Hematopoietic multipotent progenitor cell treated with erythropoietin and hydrocortisone succinate and interleukin-3 and kit ligand, for 6 days (in vitro differentiated cells): ENCODE results near the gene MICAL1.
A peak's percentile ranks its signal among the peaks of the same experiment; 100 is the strongest.

ENCODE experiments used
- DNase-seq: peaks from one replicate; pipeline ENCODE4 v3.0.0-alpha.2; 2015

The MICAL1 gene

DNA sequence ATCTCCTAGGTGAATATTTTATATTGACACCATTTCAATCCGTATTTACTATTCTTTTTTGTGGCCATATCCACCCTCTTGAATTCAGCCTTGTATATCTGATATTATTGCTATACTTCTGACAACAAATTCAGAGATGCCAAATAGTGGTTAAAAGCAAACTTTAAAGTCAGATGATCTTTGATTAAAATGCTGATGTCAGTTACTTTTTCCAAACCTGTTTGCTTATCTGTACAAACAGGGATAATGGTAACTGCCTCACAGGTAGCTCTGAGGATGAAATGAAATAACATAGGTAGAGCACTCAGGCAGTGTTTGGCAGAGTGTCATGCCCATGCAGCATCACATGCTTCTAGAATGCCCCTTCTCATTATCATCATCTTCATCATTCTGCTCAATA, 34.4 kb downstream of the MICAL1 start:
- DNase-seq: no peak

DNA sequence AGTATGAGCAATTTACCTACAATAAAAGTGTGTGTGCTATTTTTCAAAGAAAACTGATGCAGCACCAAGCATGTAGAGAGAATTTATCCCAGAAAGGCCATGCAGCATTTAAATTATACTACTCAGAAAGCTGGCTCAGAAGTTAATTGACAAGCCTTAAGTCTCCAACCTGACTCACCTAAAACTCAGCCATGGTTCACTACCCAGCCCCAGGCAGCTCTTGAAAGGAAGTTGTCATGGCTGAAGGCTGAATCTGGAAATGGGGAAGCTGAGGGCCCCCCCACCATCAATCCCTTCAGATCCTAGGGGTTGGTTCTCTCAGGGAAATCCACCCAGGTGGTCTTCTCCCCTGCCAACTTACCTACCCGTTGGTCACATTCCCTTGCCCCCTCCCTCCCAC, 34.8 kb downstream of the MICAL1 start:
- DNase-seq: no peak

DNA sequence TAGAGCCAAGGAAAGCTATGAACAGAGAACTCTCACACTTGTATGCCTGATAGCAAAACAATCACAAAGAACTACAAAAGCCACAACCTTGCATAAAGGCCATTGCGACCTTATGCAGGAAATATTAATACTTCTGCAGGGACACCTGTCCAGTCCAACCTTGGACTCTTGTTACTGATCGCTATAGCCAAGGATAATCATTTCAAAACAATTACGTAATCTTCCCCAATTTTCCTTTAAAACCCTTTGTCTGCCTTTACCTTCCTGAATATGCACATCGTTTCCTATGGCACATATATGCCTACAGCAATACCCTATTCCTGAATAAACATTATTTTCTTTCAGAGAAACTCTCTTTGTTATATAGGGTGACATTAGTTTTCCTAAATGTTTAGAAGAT, 37.9 kb downstream of the MICAL1 start:
- no peak for DNase-seq

DNA sequence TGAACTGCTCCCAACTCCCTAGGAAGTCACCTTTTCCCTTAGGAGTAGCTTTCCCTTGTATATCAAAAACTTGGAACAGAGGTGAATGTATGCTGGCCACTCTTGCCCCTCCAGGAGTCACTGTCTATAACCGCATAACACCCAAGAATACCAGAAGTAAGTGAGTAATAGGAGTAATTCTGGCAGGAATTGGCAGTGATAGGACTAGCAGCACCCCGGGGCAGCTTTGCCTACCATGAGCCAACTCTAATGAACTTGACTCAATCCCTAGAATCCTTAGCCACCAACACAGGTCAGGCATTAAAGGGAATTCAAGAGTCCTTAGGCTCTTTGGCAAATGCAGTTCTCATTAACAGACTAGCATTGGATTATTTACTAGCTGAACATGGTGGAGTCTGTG, 44.5 kb downstream of the MICAL1 start:
- no peak for DNase-seq

DNA sequence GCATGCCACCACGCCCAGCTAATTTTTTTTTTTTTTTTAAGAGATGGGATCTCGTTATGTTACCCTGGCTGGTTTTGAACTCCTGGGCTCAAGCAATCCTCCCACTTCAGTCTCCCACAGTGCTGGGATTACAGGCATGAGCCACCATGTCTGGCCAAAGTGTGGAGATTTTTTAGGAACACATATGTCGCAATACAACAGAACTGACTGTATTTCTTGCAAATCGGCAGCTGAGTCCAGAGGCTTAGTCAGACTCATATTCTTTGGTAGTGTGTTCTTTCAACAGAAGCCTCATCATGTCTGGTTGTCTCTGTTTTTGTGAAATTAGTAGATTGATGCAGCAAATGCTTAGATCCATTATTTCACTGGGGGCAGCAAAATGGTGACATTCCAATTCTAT, 49.4 kb downstream of the MICAL1 start:
- no peak for DNase-seq

DNA sequence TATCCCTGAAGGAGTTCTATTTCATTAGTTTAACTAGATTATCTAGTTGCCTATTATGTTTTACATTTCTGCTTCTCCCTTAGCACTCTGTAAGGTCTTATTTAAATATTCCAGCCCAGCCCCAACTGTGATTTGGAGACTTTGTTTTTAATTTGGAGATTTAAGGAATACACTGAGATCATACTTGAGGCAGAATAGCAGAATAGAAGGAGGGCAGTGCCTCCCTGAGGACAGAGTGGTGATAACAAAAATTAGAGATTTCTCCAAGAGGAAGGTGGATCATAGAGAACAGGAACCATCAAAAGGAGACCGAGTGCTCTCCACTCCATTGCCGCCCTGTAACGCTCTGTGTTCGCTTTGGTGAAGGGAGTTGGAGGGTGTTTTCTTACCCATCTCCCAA, 58.6 kb downstream of the MICAL1 start:
- peak; percentile 38 for DNase-seq

DNA sequence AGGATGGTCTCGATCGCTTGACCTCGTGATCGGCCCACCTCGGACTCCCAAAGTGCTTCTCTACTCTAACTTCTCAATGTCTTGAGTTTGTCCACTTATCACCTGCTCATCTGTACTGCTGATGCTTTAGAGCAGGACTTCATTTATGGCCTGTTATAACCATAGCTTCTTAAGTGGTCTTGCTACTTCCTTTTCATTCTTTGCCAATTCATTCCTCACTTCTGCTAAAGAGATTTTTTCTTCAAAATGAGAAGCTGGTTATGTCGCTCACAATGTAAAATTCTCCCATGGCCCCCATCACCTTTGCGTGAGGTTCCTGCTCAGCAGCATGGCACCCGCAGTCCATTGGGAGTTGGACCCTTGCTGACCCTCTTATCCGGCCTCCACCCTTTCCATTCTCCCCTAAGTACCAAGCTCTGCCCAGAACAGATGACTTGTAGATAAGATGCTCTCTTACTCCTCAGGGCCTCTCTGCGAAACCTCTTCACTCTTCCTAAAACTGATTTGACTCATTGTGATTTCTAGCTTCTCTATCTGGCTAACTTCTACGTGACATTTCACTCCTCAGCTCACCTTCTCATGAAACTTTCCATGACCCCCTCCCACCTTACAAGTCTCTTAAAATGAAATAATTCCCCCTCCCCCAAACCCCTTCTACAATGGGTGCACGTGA, 59.4 kb downstream of the MICAL1 start:
- no peak for DNase-seq
